GM23338 (cell line): ENCODE data around the gene CTTN. TPM values are rescaled to one million over a fixed set of nuclear protein-coding genes. Genes with fewer than 3 reads are reported as not detected.

Source experiments
- ATAC-seq: fragments of 200-7000 bp; cut with Tn5 transposase; 3 replicates; pipeline ENCODE4 v1.9.1; 2020
- DNase-seq: peaks from one replicate; pipeline ENCODE4 v3.0.0-alpha.2; 2015; ENCODE audit warnings: low spot score
- H2AFZ ChIP-seq: fragments of 200-600 bp; sonication (generic); 2 replicates; pipeline ENCODE4 v1.8.0; 2016; ENCODE audit warnings: antibody characterized with exemption, mild to moderate bottlenecking, moderate library complexity
- H3F3A ChIP-seq: fragments of 200-600 bp; sonication (generic); replicated peaks from 2 replicates; pipeline ENCODE4 v1.8.0; 2017; ENCODE audit warnings: antibody characterized with exemption, mixed run types, low read depth
- H3K27ac ChIP-seq: fragments of 200-600 bp; sonication (generic); 2 replicates; pipeline ENCODE4 v1.6.1; 2016; ENCODE audit warnings: low read depth
- H3K27me3 ChIP-seq: fragments of 200-600 bp; sonication (generic); 2 replicates; pipeline ENCODE4 v1.8.0; 2016; ENCODE audit warnings: mild to moderate bottlenecking, mixed run types, moderate library complexity; ENCODE audit not compliant: insufficient read depth
- H3K36me3 ChIP-seq: fragments of 200-600 bp; sonication (generic); 2 replicates; pipeline ENCODE4 v1.8.0; 2016; ENCODE audit warnings: mild to moderate bottlenecking; ENCODE audit not compliant: insufficient read depth
- H3K4me1 ChIP-seq: fragments of 200-600 bp; sonication (generic); 2 replicates; pipeline ENCODE4 v1.8.0; 2016; ENCODE audit warnings: mild to moderate bottlenecking, moderate library complexity; ENCODE audit not compliant: insufficient read depth
- H3K4me2 ChIP-seq: fragments of 200-600 bp; sonication (generic); 2 replicates; pipeline ENCODE4 v1.7.1; 2017; ENCODE audit warnings: mixed run types
- H3K4me3 ChIP-seq: fragments of 200-600 bp; sonication (generic); 2 replicates; pipeline ENCODE4 v1.6.1; 2016; ENCODE audit warnings: mixed run types
- H3K79me2 ChIP-seq: fragments of 200-600 bp; sonication (generic); replicated peaks from 2 replicates; pipeline ENCODE4 v1.8.0; 2017; ENCODE audit warnings: mild to moderate bottlenecking; ENCODE audit not compliant: insufficient read depth
- H3K9me2 ChIP-seq: fragments of 200-600 bp; sonication (generic); 2 replicates; pipeline ENCODE4 v1.8.0; 2017; ENCODE audit not compliant: insufficient read depth
- H4K20me1 ChIP-seq: fragments of 200-600 bp; sonication (generic); replicated peaks from 2 replicates; pipeline ENCODE4 v1.8.0; 2017; ENCODE audit warnings: mild to moderate bottlenecking; ENCODE audit not compliant: insufficient read depth
- H3K27ac Mint-ChIP-seq: 2 replicates; pipeline ENCODE4 v1.8.0; 2020; ENCODE audit warnings: inconsistent platforms, mild to moderate bottlenecking, moderate library complexity, mixed read lengths
- H3K27me3 Mint-ChIP-seq: 3 replicates; pipeline ENCODE4 v1.8.0; 2022; ENCODE audit warnings: low read depth, mild to moderate bottlenecking, moderate library complexity, mixed read lengths, inconsistent platforms; ENCODE audit not compliant: insufficient read depth, poor library complexity
- H3K36me3 Mint-ChIP-seq: 3 replicates; pipeline ENCODE4 v1.8.0; 2021; ENCODE audit warnings: low read depth, mild to moderate bottlenecking, inconsistent platforms, moderate library complexity, mixed read lengths
- H3K4me1 Mint-ChIP-seq: 3 replicates; pipeline ENCODE4 v1.8.0; 2020; ENCODE audit warnings: mild to moderate bottlenecking, inconsistent platforms, mixed read lengths
- H3K4me3 Mint-ChIP-seq: 3 replicates; pipeline ENCODE4 v1.8.0; 2021; ENCODE audit warnings: moderate library complexity, mild to moderate bottlenecking, inconsistent platforms, mixed read lengths
- H3K9me3 Mint-ChIP-seq: 3 replicates; pipeline ENCODE4 v1.8.0; 2020; ENCODE audit warnings: moderate library complexity, mild to moderate bottlenecking, inconsistent platforms, mixed read lengths
- ETS1 ChIP-seq: IDR thresholded peaks from 2 replicates; pipeline ENCODE4 v1.6.1; 2016; ENCODE audit warnings: antibody characterized with exemption
- NANOG ChIP-seq: IDR thresholded peaks from 2 replicates; pipeline ENCODE4 v1.6.1; 2016; ENCODE audit warnings: antibody characterized with exemption, borderline replicate concordance
- POLR2AphosphoS5 ChIP-seq: IDR thresholded peaks from 2 replicates; pipeline ENCODE4 v1.6.1; 2016; ENCODE audit warnings: antibody characterized with exemption, low read depth
- REST ChIP-seq: IDR thresholded peaks from one replicate; pipeline ENCODE4 v1.6.1; 2018; ENCODE audit warnings: antibody characterized with exemption; ENCODE audit not compliant: unreplicated experiment
- polyA plus RNA-seq: library from polyadenylated mRNA; unstranded; fragments of >200 nt; fragmentation: Nextera tagmentation; extraction: Ambion mirVana; gene quantifications from 2 replicates; pipeline ENCODE4 v1.2.1, GENCODE V29; 2016
- total RNA-seq: library from RNA; depleted of rRNA; stranded (reverse); fragments of >200 nt; shearing (Covaris generic); gene quantifications from 2 replicates; pipeline ENCODE4 v1.2.3, GENCODE V29; 2014
- TF ChIP-seq, protein P1 (sequence below), 2 experiments: fragments of 200-600 bp in 1 of 2; sonication (generic) in 1 of 2; conservative IDR thresholded peaks; 2 replicates each; pipeline versions ENCODE4 v1.5.1 to v1.6.1; 2016 to 2017; ENCODE audit warnings: antibody characterized with exemption in 2 of 2, low read depth in 2 of 2, mild to moderate bottlenecking in 2 of 2, moderate library complexity in 1 of 2

The CTTN gene
- total and polyA plus RNA-seq, 2 experiments from 2014 or later: 163 to 343 TPM

- H3K27me3 Mint-ChIP-seq: peaks cover 11% of the 10 kb centered on the region
- H3K9me2 ChIP-seq: no peaks in the 10 kb centered on the region
- no peaks in the 10 kb centered on the region; the same call in 1 of the 3 replicates for H3K9me3 Mint-ChIP-seq
These were observed 75.0 kb downstream of the CTTN start for GRCh38 chr11:70473186-70473872.

More at GRCh38 chr11:70473186-70473872, 75.0 kb downstream of the CTTN start:
- Histone ChIP-seq H4K20me1 (no peaks in the 10 kb centered on the region), H3K27ac (no peak overlapping the region), H3K4me1 (no peaks in the 10 kb centered on the region), H3F3A (no peaks in the 10 kb centered on the region), H3K36me3 (no peaks in the 10 kb centered on the region), H3K4me3 (no peak overlapping the region), H3K4me2 (no peak overlapping the region), H2AFZ (no peak overlapping the region), H3K79me2 (no peaks in the 10 kb centered on the region), H3K27me3 (no peaks in the 10 kb centered on the region)
- Mint-ChIP-seq H3K27ac (no peak overlapping the region), H3K36me3 (peaks cover 20% of the 10 kb centered on the region), H3K4me1 (peaks cover 22% of the 10 kb centered on the region; the same call in 2 of the 3 replicates), H3K4me3 (no peak overlapping the region)
- no peak for ATAC-seq
- DNase-seq: no peak
- no peak for TF ChIP-seq REST
- TF ChIP-seq POLR2AphosphoS5: no peak
- TF ChIP-seq, protein P1, sequence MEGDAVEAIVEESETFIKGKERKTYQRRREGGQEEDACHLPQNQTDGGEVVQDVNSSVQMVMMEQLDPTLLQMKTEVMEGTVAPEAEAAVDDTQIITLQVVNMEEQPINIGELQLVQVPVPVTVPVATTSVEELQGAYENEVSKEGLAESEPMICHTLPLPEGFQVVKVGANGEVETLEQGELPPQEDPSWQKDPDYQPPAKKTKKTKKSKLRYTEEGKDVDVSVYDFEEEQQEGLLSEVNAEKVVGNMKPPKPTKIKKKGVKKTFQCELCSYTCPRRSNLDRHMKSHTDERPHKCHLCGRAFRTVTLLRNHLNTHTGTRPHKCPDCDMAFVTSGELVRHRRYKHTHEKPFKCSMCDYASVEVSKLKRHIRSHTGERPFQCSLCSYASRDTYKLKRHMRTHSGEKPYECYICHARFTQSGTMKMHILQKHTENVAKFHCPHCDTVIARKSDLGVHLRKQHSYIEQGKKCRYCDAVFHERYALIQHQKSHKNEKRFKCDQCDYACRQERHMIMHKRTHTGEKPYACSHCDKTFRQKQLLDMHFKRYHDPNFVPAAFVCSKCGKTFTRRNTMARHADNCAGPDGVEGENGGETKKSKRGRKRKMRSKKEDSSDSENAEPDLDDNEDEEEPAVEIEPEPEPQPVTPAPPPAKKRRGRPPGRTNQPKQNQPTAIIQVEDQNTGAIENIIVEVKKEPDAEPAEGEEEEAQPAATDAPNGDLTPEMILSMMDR (conservative IDR thresholded peaks at IDR 0.05; ENCODE audit: low read depth in 2 of 2): no peak
- no peak for TF ChIP-seq ETS1
- no peak for TF ChIP-seq NANOG
